Mesenchymal stem cell (in vitro differentiated cells and primary cell): Measurements from ENCODE around the gene TEAD1.

Source experiments
- DNase-seq: peaks from one replicate; pipeline ENCODE4 v3.0.0-alpha.2; 2013
- H2AFZ ChIP-seq: one replicate; pipeline ENCODE4 v1.6.1; 2013; ENCODE audit warnings: low read depth, mild to moderate bottlenecking, control low read depth, inconsistent platforms, low read length, moderate library complexity
- H2AK5ac ChIP-seq: 2 replicates; pipeline ENCODE4 v1.6.1; 2013; ENCODE audit warnings: low read length, moderate library complexity, mild to moderate bottlenecking, inconsistent platforms; ENCODE audit not compliant: severe bottlenecking
- H2BK120ac ChIP-seq: one replicate; pipeline ENCODE4 v1.6.1; 2013; ENCODE audit warnings: low read depth, mild to moderate bottlenecking, inconsistent platforms, low read length, moderate library complexity
- H2BK12ac ChIP-seq, 2 experiments: one replicate each; pipeline ENCODE4 v1.6.1; 2013; ENCODE audit warnings: inconsistent platforms in 2 of 2, low read length in 2 of 2, mild to moderate bottlenecking in 2 of 2, moderate library complexity in 2 of 2, control low read depth in 1 of 2
- H2BK15ac ChIP-seq: one replicate; pipeline ENCODE4 v1.6.1; 2013; ENCODE audit warnings: mild to moderate bottlenecking, low read depth, inconsistent platforms; ENCODE audit not compliant: poor library complexity, severe bottlenecking
- H2BK5ac ChIP-seq: 2 replicates; pipeline ENCODE4 v1.6.1; 2013; ENCODE audit warnings: low read depth, mild to moderate bottlenecking, low read length, control low read depth, inconsistent platforms; ENCODE audit not compliant: poor library complexity, severe bottlenecking
- H3K14ac ChIP-seq, 2 experiments: one replicate each; pipeline ENCODE4 v1.6.1; 2013; ENCODE audit warnings: inconsistent platforms in 2 of 2, low read length in 2 of 2, control low read depth in 1 of 2, mild to moderate bottlenecking in 1 of 2, moderate library complexity in 1 of 2
- H3K18ac ChIP-seq, 2 experiments: one replicate each; pipeline ENCODE4 v1.6.1; 2013; ENCODE audit warnings: inconsistent platforms in 2 of 2, low read length in 2 of 2, control low read depth in 1 of 2, low read depth in 1 of 2, mild to moderate bottlenecking in 1 of 2
- H3K23ac ChIP-seq, 2 experiments: one replicate each; pipeline ENCODE4 v1.6.1; 2013; ENCODE audit warnings: inconsistent platforms in 2 of 2, low read length in 2 of 2, mild to moderate bottlenecking in 2 of 2, moderate library complexity in 2 of 2, control low read depth in 1 of 2
- H3K27ac ChIP-seq: 2 replicates; pipeline ENCODE4 v1.5.1; 2013; ENCODE audit warnings: mild to moderate bottlenecking, moderate library complexity, low read length, control low read depth, inconsistent platforms; ENCODE audit not compliant: poor library complexity, severe bottlenecking
- H3K27me3 ChIP-seq, 2 experiments: 2 replicates each; pipeline versions ENCODE4 v1.6.1 to v1.7.0; 2013; ENCODE audit warnings: low read length in 2 of 2, mild to moderate bottlenecking in 2 of 2, moderate library complexity in 2 of 2, control low read depth in 1 of 2, inconsistent platforms in 1 of 2; ENCODE audit not compliant: control insufficient read depth in 1 of 2, insufficient read depth in 1 of 2
- H3K36me3 ChIP-seq, 2 experiments: 2 replicates each; pipeline versions ENCODE4 v1.6.1 to v1.7.0; 2013; ENCODE audit warnings: low read length in 2 of 2, control low read depth in 1 of 2, inconsistent platforms in 1 of 2, low read depth in 1 of 2, mild to moderate bottlenecking in 1 of 2; ENCODE audit not compliant: insufficient read depth in 2 of 2, control insufficient read depth in 1 of 2
- H3K4ac ChIP-seq, 2 experiments: one replicate each; pipeline ENCODE4 v1.6.1; 2013; ENCODE audit warnings: inconsistent platforms in 2 of 2, low read length in 2 of 2, mild to moderate bottlenecking in 2 of 2, moderate library complexity in 2 of 2, control low read depth in 1 of 2, low read depth in 1 of 2
- H3K4me1 ChIP-seq: 2 replicates; pipeline ENCODE4 v1.6.1; 2013; ENCODE audit warnings: low read depth, low read length, control low read depth; ENCODE audit not compliant: control insufficient read depth, insufficient read depth
- H3K4me2 ChIP-seq: 2 replicates; pipeline ENCODE4 v1.6.1; 2013; ENCODE audit warnings: low read length, mild to moderate bottlenecking, inconsistent platforms; ENCODE audit not compliant: poor library complexity, severe bottlenecking
- H3K4me3 ChIP-seq, 2 experiments: 2 replicates each; pipeline versions ENCODE4 v1.5.1 to v1.7.0; 2013; ENCODE audit warnings: low read length in 2 of 2, mild to moderate bottlenecking in 2 of 2, control low read depth in 1 of 2, low read depth in 1 of 2; ENCODE audit not compliant: insufficient read depth in 1 of 2
- H3K79me1 ChIP-seq: replicated peaks from 2 replicates; pipeline ENCODE4 v1.6.1; 2013; ENCODE audit warnings: mild to moderate bottlenecking, control low read depth, low read length, inconsistent platforms; ENCODE audit not compliant: poor library complexity, severe bottlenecking
- H3K9ac ChIP-seq: 2 replicates; pipeline ENCODE4 v1.7.0; 2013; ENCODE audit warnings: mild to moderate bottlenecking, low read length, moderate library complexity
- H3K9me3 ChIP-seq: 2 replicates; pipeline ENCODE4 v1.7.0; 2013; ENCODE audit warnings: mild to moderate bottlenecking, low read length; ENCODE audit not compliant: control insufficient read depth
- H4K8ac ChIP-seq: one replicate; pipeline ENCODE4 v1.6.1; 2013; ENCODE audit warnings: inconsistent platforms, mild to moderate bottlenecking, low read length, moderate library complexity
- H4K91ac ChIP-seq: one replicate; pipeline ENCODE4 v1.6.1; 2013; ENCODE audit warnings: mild to moderate bottlenecking, low read length, inconsistent platforms
- WGBS: methylation state at CpG from one replicate; pipeline ENCODE4 v1.1.7; 2013; ENCODE audit warnings: mixed read lengths; 5-methylcytosine and 5-hydroxymethylcytosine counted together

Gene TEAD1

DNA sequence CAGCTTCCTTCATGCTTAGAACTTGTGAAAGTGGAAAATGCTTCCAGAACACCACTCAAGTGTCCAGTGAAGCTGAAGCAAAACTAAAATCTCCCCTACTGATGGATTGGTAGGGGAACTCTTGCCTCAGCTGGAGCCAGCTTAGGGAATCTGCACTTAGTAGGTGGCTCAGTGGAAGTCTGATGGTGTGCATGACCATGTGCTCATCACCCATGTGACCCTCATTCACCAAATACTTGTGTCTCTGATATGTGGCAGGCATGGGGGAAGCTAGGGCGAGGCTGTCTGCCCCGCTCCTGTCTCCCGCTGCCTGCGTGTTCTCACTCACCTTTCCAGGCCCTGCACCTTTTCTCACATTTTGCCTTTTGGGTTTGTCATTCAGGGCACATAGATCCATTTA is 7.2 kb downstream of the TEAD1 start:
- H2AK5ac ChIP-seq = peak overlapping the region; percentile 54
- peak overlapping the region in 1 of 2 experiments; percentile 27 for H3K23ac ChIP-seq
- 98% methylated on average over 4 of the region's 4 CpGs for whole genome bisulfite sequencing

DNA sequence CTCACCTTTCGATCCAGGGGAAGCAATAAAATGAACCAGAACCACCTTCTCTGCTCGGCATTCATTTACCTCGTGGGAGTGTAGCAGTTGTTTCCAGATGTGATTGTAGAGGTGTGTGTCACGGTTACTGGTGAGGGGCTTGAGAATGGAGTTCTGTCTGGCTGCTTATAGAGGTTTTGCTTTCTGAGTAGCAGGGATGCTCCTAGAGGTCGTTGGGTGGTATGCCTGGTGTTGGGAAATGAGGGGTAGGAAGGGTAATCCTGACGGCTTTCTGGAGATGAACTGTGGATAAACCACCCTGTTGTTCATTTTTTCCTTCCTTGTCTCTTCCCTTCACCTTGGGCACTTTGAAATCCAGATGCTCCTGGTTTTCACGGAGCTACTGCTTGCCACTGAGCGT is 8.1 kb downstream of the TEAD1 start:
- no peak overlapping the region for H3K4ac ChIP-seq
- H3K9ac ChIP-seq = no peak overlapping the region
- no peaks in the 10 kb centered on the region for H3K27me3 ChIP-seq
- no peak overlapping the region for H4K91ac ChIP-seq
- no peak overlapping the region for H3K23ac ChIP-seq
- no peak overlapping the region for H3K4me2 ChIP-seq
- H2AFZ ChIP-seq = no peak overlapping the region
- no peaks in the 10 kb centered on the region for H3K9me3 ChIP-seq
- no peak overlapping the region for H3K4me3 ChIP-seq
- no peaks in the 10 kb centered on the region for H3K79me1 ChIP-seq
- WGBS = 80% methylated on average over 7 of the region's 8 CpGs
- no peak overlapping the region for H2AK5ac ChIP-seq
- H4K8ac ChIP-seq = no peak overlapping the region
- no peak overlapping the region for H3K27ac ChIP-seq
- no peak overlapping the region for H3K14ac ChIP-seq
- no peak overlapping the region for H2BK120ac ChIP-seq
- no peak overlapping the region for H2BK12ac ChIP-seq
- H2BK5ac ChIP-seq = no peak overlapping the region
- no peak for DNase-seq
- H3K4me1 ChIP-seq = peaks cover 19% of the 10 kb centered on the region
- no peak overlapping the region for H3K18ac ChIP-seq
- H3K36me3 ChIP-seq = peaks cover 4 to 9% of the 10 kb centered on the region in 2 experiments
- no peak overlapping the region for H2BK15ac ChIP-seq

More for the DNA sequence above, 7.2 kb downstream of the TEAD1 start:
- H2AFZ ChIP-seq = no peak overlapping the region
- H3K9me3 ChIP-seq = no peaks in the 10 kb centered on the region
- H3K18ac ChIP-seq = peak overlapping the region; percentile 34 to 54
- no peak overlapping the region for H3K9ac ChIP-seq
- H3K4me2 ChIP-seq = no peak overlapping the region
- no peak overlapping the region for H3K4me3 ChIP-seq
- H3K27ac ChIP-seq = no peak overlapping the region
- DNase-seq = no peak
- no peak overlapping the region for H2BK15ac ChIP-seq
- H3K4ac ChIP-seq = peak overlapping the region in 1 of 2 experiments; percentile 54
- H3K4me1 ChIP-seq = peaks cover 16% of the 10 kb centered on the region
- H2BK5ac ChIP-seq = no peak overlapping the region
- peak overlapping the region; percentile 44 for H4K91ac ChIP-seq
- H3K14ac ChIP-seq = no peak overlapping the region
- peak overlapping the region; percentile 14 to 93 for H2BK12ac ChIP-seq
- no peaks in the 10 kb centered on the region for H3K79me1 ChIP-seq
- H3K27me3 ChIP-seq = no peaks in the 10 kb centered on the region
- peak overlapping the region; percentile 45 for H4K8ac ChIP-seq
- peaks cover 4 to 9% of the 10 kb centered on the region in 2 experiments for H3K36me3 ChIP-seq
- no peak overlapping the region for H2BK120ac ChIP-seq

DNA sequence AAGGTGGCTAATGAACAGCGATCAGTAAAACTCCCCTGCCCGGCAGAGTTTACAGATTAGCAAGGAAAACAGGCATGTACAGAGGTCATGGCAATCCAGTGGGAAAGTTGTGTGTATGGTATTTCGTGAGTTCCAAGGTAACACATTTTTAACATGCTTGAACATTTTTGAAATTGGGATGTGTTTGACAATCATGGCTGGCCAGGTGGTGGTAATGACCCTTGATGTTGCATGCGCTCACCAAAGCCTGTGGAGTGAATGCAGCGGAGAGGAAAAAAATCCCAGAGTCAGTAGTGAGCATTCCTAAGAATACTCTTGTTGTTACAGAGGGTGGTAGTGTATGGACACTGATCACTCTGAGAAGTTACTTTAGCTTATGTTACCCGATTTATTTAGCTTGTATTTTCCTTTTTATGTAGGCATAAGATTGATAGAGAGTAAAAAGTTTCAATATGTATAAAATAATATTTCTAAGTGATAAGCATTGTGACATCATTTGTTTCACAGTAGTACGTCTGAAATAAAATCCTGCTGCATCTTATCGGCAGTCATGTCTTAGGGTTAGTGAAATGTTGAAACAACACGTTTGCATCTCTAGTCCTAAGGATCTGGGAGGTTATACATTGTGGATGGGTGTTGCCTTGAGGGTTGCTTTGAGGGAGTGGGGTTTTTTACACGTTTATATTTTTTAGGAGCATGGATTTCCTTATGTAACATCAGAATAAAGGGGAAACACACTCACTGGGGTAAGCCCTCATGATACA is 8.7 kb downstream of the TEAD1 start:
- 82% methylated on average over 9 of the region's 10 CpGs for WGBS

DNA sequence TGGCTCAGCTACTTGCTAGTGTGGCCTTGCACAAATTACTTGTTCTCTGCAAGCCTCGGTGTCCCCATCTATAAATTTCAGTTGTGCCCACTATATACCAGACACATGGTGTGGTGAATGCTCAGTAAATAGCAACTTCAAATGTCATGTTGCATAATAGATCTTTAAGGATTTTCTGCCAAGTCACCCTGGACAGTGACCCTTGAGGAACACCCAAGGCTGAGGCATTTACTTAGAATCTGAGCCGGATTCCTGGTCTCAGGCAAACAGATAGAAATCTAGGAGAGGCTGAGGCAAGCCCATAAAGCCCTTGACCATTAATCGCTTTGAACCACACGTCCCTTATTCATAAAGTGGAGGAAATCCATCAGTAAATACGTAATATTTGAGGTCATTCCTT is 9.7 kb downstream of the TEAD1 start:
- H3K27me3 ChIP-seq = no peaks in the 10 kb centered on the region
- peak overlapping the region in 1 of 2 experiments; percentile 33 for H3K18ac ChIP-seq
- H4K91ac ChIP-seq = no peak overlapping the region
- no peak overlapping the region for H2AK5ac ChIP-seq
- peaks cover 4 to 9% of the 10 kb centered on the region in 2 experiments for H3K36me3 ChIP-seq
- no peaks in the 10 kb centered on the region for H3K79me1 ChIP-seq
- peak overlapping the region in 1 of 2 experiments; percentile 3 for H3K4me3 ChIP-seq
- no peak overlapping the region for H2BK12ac ChIP-seq
- H3K4me2 ChIP-seq = no peak overlapping the region
- H2BK15ac ChIP-seq = no peak overlapping the region
- H3K23ac ChIP-seq = no peak overlapping the region
- H3K9me3 ChIP-seq = no peaks in the 10 kb centered on the region
- H3K4ac ChIP-seq = no peak overlapping the region
- H3K14ac ChIP-seq = no peak overlapping the region
- H2AFZ ChIP-seq = no peak overlapping the region
- H3K27ac ChIP-seq = no peak overlapping the region
- no peak overlapping the region for H3K9ac ChIP-seq
- 75% methylated on average over 2 of the region's 5 CpGs for WGBS
- no peak overlapping the region for H2BK5ac ChIP-seq
- no peak overlapping the region for H4K8ac ChIP-seq
- DNase-seq = peak; percentile 68
- H3K4me1 ChIP-seq = peaks cover 22% of the 10 kb centered on the region
- H2BK120ac ChIP-seq = no peak overlapping the region

More for the DNA sequence above, 8.7 kb downstream of the TEAD1 start:
- H3K9ac ChIP-seq = no peak overlapping the region
- peak overlapping the region in 1 of 2 experiments; percentile 14 for H3K18ac ChIP-seq
- no peak overlapping the region for H2AK5ac ChIP-seq
- no peak overlapping the region for H3K4ac ChIP-seq
- peaks cover 4 to 9% of the 10 kb centered on the region in 2 experiments for H3K36me3 ChIP-seq
- no peak overlapping the region for H3K14ac ChIP-seq
- DNase-seq = no peak
- H2BK12ac ChIP-seq = peak overlapping the region in 1 of 2 experiments; percentile 29
- H3K23ac ChIP-seq = no peak overlapping the region
- peaks cover 22% of the 10 kb centered on the region for H3K4me1 ChIP-seq
- H3K79me1 ChIP-seq = no peaks in the 10 kb centered on the region
- H4K91ac ChIP-seq = no peak overlapping the region
- H3K4me3 ChIP-seq = no peak overlapping the region
- H3K4me2 ChIP-seq = no peak overlapping the region
- no peak overlapping the region for H2BK15ac ChIP-seq
- H2BK120ac ChIP-seq = peak overlapping the region; percentile 29
- H3K27me3 ChIP-seq = no peaks in the 10 kb centered on the region
- H4K8ac ChIP-seq = no peak overlapping the region
- H2BK5ac ChIP-seq = no peak overlapping the region
- H3K27ac ChIP-seq = no peak overlapping the region
- H3K9me3 ChIP-seq = no peaks in the 10 kb centered on the region
- H2AFZ ChIP-seq = no peak overlapping the region
